D721Med (cell line): ENCODE measurements around the gene SNCB.

Experiments used
- DNase-seq: peaks from one replicate; pipeline ENCODE4 v3.0.0; 2011; ENCODE audit warnings: low spot score; ENCODE audit not compliant: insufficient read length
- FAIRE-seq: peaks from 2 replicates; lab custom pipeline; 2011; peaks lifted over from hg19 to GRCh38; lab: Jason Lieb, UNC
- CTCF ChIP-seq: IDR thresholded peaks from 2 replicates; pipeline ENCODE4 v1.5.1; 2012; ENCODE audit warnings: mild to moderate bottlenecking, control low read depth; ENCODE audit not compliant: insufficient read depth; ENCODE audit errors: missing control alignments

The SNCB gene

DNA sequence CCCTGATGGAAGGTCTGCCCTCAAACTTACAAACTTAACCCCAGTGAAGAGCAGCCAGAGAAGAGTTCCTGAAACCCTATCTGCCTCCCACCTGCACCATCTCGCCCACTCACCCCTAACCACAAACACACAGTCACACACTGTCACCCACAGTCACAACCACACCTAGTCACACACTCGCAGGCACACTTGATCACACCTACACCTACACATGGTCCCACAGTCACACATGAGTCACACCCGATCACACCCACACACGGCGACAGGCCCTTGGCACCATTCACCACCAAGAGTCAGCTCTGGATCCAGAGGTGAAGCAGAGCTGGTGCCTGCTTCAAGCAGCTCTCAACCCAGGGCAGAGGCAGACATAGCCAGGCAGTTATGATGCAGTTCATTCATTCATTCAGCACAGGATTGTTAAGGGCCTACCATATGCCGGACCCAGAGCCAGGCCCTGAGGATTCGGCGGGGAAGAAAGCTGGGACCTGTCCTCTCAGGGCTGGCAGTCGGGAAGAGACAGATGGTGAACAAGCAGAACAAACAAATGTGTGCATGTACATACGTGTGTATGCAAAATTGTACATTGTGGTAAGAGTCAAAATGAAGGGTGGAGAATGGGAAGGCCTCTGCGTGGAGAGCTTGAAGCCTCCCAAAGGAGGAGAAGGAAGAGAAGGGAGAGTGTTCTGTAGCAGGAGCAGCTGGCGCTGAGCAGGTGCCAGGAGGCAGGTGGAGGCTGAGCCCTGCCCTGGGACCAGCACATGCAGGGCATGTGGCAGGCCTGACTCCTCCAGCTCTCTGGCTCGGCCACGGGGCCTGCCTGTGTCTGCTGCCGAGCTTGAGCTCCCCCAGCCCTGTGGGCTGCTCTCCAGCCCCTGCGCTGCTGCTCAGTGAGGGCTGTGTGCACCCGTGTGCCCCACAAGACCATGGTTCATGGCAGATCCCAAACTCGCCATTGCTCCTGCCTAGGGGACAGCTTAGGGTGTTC is 23.4 kb upstream of the SNCB start:
- no peak for DNase-seq
- no peak for TF ChIP-seq CTCF
- no peak for FAIRE-seq

DNA sequence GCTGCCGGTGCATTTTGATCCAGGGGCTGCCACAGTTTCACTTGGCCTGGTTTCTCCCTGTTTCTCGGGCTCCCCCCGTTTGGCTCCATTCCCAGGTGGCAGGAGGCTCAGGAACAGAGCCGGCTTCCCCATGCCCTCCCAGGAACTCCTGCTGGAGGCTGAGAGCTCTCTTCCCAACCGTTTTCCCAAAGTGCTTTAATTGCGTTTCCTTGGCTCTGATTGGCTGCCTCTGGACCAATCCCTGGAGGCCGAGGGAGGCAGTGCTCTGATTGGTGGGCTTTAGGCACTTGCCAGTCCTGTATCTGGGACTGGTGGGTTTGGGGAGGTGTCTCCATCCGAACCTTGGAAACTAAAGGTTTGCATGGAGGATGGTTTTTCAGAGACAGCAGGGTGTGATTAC is 21.8 kb upstream of the SNCB start:
- no peak for TF ChIP-seq CTCF
- FAIRE-seq: no peak
- no peak for DNase-seq

DNA sequence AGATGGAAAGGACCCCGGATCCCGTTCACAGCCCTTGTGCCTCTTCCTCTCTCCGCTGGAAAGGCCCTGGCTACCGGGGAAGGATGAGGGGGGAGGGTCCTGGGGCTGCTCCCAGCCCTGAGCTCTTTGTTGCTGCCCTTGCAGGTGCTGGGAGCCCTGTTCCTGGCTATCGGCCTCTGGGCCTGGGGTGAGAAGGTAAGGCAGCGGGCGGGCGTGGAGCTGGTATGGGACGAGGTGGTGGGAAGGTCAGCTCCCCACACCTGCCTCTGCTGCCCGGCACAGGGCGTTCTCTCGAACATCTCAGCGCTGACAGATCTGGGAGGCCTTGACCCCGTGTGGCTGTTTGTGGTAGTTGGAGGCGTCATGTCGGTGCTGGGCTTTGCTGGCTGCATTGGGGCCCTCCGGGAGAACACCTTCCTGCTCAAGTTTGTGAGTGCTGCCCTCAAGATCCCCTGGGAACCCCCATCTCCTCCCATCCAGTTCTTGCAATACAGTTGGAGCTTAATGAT is 21.2 kb upstream of the SNCB start:
- no peak for TF ChIP-seq CTCF
- no peak for DNase-seq
- no peak for FAIRE-seq

DNA sequence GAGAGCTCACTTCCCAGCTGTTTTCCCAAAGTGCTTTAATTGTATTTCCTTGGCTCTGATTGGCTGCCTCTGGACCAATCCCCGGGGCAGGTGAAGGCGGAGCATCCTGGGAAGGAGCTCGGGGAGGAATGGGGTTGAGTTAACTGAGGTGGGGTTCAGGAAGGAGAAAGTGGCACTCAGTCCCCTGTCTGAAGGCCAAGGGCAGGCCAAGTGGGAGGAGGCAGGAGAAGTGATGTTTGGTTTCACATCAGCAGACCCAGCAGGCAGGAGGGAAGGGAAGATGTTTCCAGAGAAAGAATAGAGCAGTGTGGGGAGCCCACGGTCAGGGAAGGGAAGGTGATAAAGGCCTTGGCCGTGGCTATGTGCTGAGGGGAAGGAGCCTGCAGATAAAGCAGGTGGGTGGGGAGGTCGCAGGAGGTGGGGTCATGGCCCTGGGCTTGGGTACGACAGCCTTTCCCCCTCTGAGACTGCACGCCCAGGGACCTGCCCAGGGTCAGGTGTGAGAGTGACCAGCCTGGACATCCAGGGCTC is 20.1 kb upstream of the SNCB start:
- FAIRE-seq (no peak), DNase-seq (no peak)

DNA sequence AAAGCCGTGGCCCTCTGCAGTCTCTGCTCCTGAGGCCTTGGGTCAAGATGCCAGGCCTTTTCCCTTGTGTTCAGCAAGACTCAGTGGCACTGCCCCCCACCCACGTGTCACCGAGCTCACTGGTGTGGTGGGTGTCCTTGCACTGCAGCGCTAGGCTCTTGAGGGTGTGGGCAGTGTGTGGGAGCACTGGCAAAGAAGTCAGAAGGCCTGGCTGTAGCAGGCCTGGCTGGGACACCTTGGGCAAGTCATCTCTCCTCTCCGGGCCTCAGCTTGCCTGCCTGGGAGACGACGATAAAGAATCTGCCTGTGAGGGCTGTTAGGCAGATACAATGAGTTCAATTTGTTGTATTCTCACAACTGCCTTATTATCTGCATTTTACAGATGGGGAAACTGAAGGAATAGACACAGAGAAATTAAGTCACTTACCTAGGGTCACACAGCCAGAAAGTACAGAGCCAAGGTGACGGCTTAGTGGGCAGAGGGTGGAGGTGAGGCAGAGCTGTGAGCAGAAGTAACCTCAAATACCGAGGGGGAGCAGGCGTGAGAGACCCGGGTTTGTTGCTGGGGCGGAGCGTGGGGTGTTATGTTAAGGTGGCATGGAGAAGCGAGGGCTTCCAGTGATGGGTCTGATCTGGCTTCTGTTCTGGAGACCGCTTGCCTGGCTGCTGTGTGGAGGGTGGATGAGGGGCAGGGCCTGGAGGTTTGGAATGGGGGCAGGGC is 18.3 kb upstream of the SNCB start:
- no peak for FAIRE-seq
- no peak for TF ChIP-seq CTCF
- no peak for DNase-seq

More for the DNA sequence above, 20.1 kb upstream of the SNCB start:
- TF ChIP-seq CTCF: no peak

- no peak for TF ChIP-seq CTCF
- peak; percentile 75 for DNase-seq
- FAIRE-seq: no peak
Observed at GRCh38 chr5:176647843-176648473, 17.6 kb upstream of the SNCB start.
